ENCODE data around the gene POLR2L. TPM values are rescaled to one million over a fixed set of nuclear protein-coding genes. Genes with fewer than 3 reads are reported as not detected.
A peak's percentile ranks its signal among the peaks of the same experiment; 100 is the strongest.

The POLR2L gene
- total and polyA plus RNA-seq, 2 of the 13 experiments (the other 11 are each of a cell fraction or from before 2014, with no cell fraction given): 104 to 114 TPM

DNA sequence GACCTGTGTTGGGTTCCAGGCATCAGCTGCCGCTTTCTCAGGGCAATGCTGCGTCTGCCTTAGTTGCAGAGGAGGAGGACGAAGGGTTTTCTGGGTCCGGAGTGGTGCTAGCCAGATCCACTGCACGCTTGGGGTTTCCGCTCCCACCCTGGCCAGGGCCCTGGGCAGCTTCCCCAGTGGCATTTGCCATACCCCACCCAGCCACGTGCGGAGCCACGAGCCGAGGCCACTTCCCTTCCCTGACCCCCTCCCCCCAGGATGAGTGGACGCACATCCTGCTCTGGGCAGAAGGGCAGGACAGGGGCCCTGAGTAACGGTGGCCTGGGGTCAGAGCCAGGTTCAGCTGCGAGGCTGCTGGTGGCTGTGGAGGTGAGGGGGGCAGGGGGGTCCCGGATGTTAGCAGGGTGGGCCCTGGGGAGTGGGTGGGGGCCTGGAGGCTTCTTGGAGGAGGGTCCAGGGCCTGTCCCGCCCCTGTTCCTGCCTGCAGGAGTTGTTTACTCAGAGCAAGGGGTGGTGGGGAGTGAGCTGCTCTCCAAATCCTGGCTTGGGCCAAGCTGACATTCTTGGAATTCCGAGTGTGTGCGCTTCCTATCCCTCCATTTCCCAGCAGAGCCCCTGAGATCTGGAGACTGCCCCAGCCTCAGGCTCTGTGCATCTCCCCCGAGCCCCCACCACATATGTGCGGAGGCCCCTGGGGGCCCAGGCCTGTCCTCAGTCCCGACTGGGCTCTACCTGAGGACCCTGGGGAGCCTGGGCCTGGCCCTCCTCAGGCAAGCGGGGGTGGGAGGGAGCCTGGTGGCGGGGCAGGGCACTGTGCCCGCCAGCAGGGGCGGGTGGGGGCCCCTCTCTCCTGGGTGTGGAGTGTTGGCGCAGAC lies 1.7 kb upstream of the POLR2L start (continued):
- TF ChIP-seq ZNF780A (CRISPR knock-in tag; IDR thresholded peaks at IDR 0.05) (0 out of 2 replicates have a peak, but pooled peaks have one; percentile 57), TBX2 (CRISPR knock-in tag; IDR thresholded peaks at IDR 0.05; ENCODE audit: borderline replicate concordance) (peak; percentile 39; the same call in 1 of the 2 replicates), SMAD9 (CRISPR knock-in tag; IDR thresholded peaks at IDR 0.05) (0 out of 2 replicates have a peak, but pooled peaks have one; percentile 30), ZNF883 (CRISPR knock-in tag; IDR thresholded peaks at IDR 0.05; ENCODE audit: not compliant biosample characterization) (no peak), HMGA1 (CRISPR knock-in tag; conservative IDR thresholded peaks at IDR 0.05) (no peak), CEBPG (CRISPR knock-in tag; IDR thresholded peaks at IDR 0.05) (no peak), SNRNP70 (IDR thresholded peaks at IDR 0.05; ENCODE audit: low read depth, low read length) (no peak), GTF2F1 (IDR thresholded peaks at IDR 0.05; ENCODE audit: low read length) (no peak), MIER3 (CRISPR knock-in tag; IDR thresholded peaks at IDR 0.05; ENCODE audit: borderline replicate concordance) (peak; percentile 54; the same call in 1 of the 2 replicates), ZNF703 (CRISPR knock-in tag; IDR thresholded peaks at IDR 0.05; ENCODE audit: borderline replicate concordance) (no peak), ZNF274 (CRISPR knock-in tag; IDR thresholded peaks at IDR 0.05) (no peak)
- TF ChIP-seq, protein P1, sequence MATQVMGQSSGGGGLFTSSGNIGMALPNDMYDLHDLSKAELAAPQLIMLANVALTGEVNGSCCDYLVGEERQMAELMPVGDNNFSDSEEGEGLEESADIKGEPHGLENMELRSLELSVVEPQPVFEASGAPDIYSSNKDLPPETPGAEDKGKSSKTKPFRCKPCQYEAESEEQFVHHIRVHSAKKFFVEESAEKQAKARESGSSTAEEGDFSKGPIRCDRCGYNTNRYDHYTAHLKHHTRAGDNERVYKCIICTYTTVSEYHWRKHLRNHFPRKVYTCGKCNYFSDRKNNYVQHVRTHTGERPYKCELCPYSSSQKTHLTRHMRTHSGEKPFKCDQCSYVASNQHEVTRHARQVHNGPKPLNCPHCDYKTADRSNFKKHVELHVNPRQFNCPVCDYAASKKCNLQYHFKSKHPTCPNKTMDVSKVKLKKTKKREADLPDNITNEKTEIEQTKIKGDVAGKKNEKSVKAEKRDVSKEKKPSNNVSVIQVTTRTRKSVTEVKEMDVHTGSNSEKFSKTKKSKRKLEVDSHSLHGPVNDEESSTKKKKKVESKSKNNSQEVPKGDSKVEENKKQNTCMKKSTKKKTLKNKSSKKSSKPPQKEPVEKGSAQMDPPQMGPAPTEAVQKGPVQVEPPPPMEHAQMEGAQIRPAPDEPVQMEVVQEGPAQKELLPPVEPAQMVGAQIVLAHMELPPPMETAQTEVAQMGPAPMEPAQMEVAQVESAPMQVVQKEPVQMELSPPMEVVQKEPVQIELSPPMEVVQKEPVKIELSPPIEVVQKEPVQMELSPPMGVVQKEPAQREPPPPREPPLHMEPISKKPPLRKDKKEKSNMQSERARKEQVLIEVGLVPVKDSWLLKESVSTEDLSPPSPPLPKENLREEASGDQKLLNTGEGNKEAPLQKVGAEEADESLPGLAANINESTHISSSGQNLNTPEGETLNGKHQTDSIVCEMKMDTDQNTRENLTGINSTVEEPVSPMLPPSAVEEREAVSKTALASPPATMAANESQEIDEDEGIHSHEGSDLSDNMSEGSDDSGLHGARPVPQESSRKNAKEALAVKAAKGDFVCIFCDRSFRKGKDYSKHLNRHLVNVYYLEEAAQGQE (IDR thresholded peaks at IDR 0.05; ENCODE audit: borderline replicate concordance in 1 of 2, low read depth in 1 of 2, low read length in 2 of 2): peak in 1 of 2 experiments; percentile 69; a peak in 2 of 4 replicates
- TF ChIP-seq, protein P2, sequence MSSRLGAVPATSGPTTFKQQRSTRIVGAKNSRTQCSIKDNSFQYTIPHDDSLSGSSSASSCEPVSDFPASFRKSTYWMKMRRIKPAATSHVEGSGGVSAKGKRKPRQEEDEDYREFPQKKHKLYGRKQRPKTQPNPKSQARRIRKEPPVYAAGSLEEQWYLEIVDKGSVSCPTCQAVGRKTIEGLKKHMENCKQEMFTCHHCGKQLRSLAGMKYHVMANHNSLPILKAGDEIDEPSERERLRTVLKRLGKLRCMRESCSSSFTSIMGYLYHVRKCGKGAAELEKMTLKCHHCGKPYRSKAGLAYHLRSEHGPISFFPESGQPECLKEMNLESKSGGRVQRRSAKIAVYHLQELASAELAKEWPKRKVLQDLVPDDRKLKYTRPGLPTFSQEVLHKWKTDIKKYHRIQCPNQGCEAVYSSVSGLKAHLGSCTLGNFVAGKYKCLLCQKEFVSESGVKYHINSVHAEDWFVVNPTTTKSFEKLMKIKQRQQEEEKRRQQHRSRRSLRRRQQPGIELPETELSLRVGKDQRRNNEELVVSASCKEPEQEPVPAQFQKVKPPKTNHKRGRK (CRISPR knock-in tag; IDR thresholded peaks at IDR 0.05): no peak
- TF ChIP-seq, protein P3, sequence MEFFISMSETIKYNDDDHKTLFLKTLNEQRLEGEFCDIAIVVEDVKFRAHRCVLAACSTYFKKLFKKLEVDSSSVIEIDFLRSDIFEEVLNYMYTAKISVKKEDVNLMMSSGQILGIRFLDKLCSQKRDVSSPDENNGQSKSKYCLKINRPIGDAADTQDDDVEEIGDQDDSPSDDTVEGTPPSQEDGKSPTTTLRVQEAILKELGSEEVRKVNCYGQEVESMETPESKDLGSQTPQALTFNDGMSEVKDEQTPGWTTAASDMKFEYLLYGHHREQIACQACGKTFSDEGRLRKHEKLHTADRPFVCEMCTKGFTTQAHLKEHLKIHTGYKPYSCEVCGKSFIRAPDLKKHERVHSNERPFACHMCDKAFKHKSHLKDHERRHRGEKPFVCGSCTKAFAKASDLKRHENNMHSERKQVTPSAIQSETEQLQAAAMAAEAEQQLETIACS (CRISPR knock-in tag; IDR thresholded peaks at IDR 0.05): no peak
- TF ChIP-seq, protein P4, sequence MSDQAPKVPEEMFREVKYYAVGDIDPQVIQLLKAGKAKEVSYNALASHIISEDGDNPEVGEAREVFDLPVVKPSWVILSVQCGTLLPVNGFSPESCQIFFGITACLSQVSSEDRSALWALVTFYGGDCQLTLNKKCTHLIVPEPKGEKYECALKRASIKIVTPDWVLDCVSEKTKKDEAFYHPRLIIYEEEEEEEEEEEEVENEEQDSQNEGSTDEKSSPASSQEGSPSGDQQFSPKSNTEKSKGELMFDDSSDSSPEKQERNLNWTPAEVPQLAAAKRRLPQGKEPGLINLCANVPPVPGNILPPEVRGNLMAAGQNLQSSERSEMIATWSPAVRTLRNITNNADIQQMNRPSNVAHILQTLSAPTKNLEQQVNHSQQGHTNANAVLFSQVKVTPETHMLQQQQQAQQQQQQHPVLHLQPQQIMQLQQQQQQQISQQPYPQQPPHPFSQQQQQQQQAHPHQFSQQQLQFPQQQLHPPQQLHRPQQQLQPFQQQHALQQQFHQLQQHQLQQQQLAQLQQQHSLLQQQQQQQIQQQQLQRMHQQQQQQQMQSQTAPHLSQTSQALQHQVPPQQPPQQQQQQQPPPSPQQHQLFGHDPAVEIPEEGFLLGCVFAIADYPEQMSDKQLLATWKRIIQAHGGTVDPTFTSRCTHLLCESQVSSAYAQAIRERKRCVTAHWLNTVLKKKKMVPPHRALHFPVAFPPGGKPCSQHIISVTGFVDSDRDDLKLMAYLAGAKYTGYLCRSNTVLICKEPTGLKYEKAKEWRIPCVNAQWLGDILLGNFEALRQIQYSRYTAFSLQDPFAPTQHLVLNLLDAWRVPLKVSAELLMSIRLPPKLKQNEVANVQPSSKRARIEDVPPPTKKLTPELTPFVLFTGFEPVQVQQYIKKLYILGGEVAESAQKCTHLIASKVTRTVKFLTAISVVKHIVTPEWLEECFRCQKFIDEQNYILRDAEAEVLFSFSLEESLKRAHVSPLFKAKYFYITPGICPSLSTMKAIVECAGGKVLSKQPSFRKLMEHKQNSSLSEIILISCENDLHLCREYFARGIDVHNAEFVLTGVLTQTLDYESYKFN (CRISPR knock-in tag; conservative IDR thresholded peaks at IDR 0.05): peak; percentile 88
- TF ChIP-seq, protein P5, sequence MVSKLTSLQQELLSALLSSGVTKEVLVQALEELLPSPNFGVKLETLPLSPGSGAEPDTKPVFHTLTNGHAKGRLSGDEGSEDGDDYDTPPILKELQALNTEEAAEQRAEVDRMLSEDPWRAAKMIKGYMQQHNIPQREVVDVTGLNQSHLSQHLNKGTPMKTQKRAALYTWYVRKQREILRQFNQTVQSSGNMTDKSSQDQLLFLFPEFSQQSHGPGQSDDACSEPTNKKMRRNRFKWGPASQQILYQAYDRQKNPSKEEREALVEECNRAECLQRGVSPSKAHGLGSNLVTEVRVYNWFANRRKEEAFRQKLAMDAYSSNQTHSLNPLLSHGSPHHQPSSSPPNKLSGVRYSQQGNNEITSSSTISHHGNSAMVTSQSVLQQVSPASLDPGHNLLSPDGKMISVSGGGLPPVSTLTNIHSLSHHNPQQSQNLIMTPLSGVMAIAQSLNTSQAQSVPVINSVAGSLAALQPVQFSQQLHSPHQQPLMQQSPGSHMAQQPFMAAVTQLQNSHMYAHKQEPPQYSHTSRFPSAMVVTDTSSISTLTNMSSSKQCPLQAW (CRISPR knock-in tag; IDR thresholded peaks at IDR 0.05): 0 out of 2 replicates have a peak, but pooled peaks have one; percentile 62
